ENCODE data around the gene STK32B.

DNA sequence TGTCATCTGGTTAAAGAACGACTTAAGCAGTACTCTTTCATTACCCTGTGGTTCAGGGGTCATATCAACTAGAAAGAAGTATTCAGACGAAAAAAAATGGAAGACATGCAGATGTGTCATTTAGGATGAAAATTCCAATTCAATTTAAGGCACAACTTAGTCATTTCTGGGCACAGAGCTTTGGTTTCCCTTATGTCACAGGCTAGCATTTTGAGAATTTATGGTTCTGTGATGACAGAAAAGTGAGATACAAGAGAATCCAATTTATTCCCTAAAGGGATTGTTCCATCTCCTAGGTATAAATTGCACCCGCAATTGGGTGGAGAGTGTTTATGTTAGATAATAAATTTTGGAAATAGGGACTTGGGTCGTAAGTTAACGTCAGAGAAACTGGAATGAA lies 306.6 kb downstream of the STK32B start:
- TF ChIP-seq, protein P1, sequence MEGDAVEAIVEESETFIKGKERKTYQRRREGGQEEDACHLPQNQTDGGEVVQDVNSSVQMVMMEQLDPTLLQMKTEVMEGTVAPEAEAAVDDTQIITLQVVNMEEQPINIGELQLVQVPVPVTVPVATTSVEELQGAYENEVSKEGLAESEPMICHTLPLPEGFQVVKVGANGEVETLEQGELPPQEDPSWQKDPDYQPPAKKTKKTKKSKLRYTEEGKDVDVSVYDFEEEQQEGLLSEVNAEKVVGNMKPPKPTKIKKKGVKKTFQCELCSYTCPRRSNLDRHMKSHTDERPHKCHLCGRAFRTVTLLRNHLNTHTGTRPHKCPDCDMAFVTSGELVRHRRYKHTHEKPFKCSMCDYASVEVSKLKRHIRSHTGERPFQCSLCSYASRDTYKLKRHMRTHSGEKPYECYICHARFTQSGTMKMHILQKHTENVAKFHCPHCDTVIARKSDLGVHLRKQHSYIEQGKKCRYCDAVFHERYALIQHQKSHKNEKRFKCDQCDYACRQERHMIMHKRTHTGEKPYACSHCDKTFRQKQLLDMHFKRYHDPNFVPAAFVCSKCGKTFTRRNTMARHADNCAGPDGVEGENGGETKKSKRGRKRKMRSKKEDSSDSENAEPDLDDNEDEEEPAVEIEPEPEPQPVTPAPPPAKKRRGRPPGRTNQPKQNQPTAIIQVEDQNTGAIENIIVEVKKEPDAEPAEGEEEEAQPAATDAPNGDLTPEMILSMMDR (IDR thresholded peaks at IDR 0.05) = no peak
- no peak for TF ChIP-seq POLR2A (IDR thresholded peaks at IDR 0.05)

All from heart left ventricle (tissue), 13 donors.